CD8-positive, alpha-beta memory T cell (primary cell): ENCODE data around the gene OR51V1. TPM values are rescaled to one million over a fixed set of nuclear protein-coding genes. Genes with fewer than 3 reads are reported as not detected.
"Not testable (repeated sequence)": the region's sequence is repeated elsewhere in the genome, so short reads cannot be mapped to it uniquely, and the experiment has no call there.

Experiments used
- CTCF ChIA-PET: fragments of 350-600 bp; sonication (Branson Sonifier 250); formaldehyde crosslinking; loops from one replicate; lab custom pipeline; 2021; ENCODE audit warnings: antibody characterized with exemption; lab: Charles Lee
- POLR2A ChIA-PET: fragments of 350-600 bp; sonication (Branson Sonifier 250); formaldehyde crosslinking; loops from one replicate; lab custom pipeline; 2021; ENCODE audit warnings: antibody characterized with exemption; lab: Charles Lee
- DNase-seq, 5 donors: peaks; one replicate each; pipeline versions ENCODE4 v3.0.0 to v3.0.0-alpha.2; 2020 to 2022; ENCODE audit warnings: mixed read lengths in 1 of 5
- H3K27ac ChIP-seq: one replicate; pipeline ENCODE4 v1.7.0; 2013; ENCODE audit warnings: low read depth, mild to moderate bottlenecking, low read length, moderate library complexity
- H3K27me3 ChIP-seq: 2 replicates; pipeline ENCODE4 v1.7.0; 2013; ENCODE audit warnings: low read length, mild to moderate bottlenecking; ENCODE audit not compliant: insufficient read depth, poor library complexity, severe bottlenecking
- H3K36me3 ChIP-seq: 2 replicates; pipeline ENCODE4 v1.7.0; 2013; ENCODE audit warnings: mild to moderate bottlenecking, low read length, moderate library complexity; ENCODE audit not compliant: insufficient read depth
- H3K4me1 ChIP-seq: 2 replicates; pipeline ENCODE4 v1.7.0; 2013; ENCODE audit warnings: mild to moderate bottlenecking, low read length, moderate library complexity; ENCODE audit not compliant: insufficient read depth
- H3K4me3 ChIP-seq: 2 replicates; pipeline ENCODE4 v1.7.0; 2013; ENCODE audit warnings: mild to moderate bottlenecking, low read length
- H3K9me3 ChIP-seq: 2 replicates; pipeline ENCODE4 v1.7.0; 2013; ENCODE audit warnings: mild to moderate bottlenecking, low read length
- H3K27ac Mint-ChIP-seq, 8 donors: one replicate each; pipeline ENCODE4 v1.8.0; 2020 to 2021; ENCODE audit warnings: mixed read lengths in 8 of 8, mild to moderate bottlenecking in 6 of 8, inconsistent platforms in 3 of 8, moderate library complexity in 3 of 8
- H3K27me3 Mint-ChIP-seq, 2 donors: one replicate each; pipeline ENCODE4 v1.8.0; 2020 to 2021; ENCODE audit warnings: mixed read lengths in 2 of 2, mild to moderate bottlenecking in 1 of 2, moderate library complexity in 1 of 2
- H3K36me3 Mint-ChIP-seq, 3 donors: one replicate each; pipeline ENCODE4 v1.8.0; 2020 to 2021; ENCODE audit warnings: mixed read lengths in 3 of 3, inconsistent platforms in 1 of 3, mild to moderate bottlenecking in 1 of 3
- H3K4me1 Mint-ChIP-seq, 3 donors: one replicate each; pipeline ENCODE4 v1.8.0; 2020 to 2021; ENCODE audit warnings: mixed read lengths in 3 of 3, inconsistent platforms in 1 of 3, mild to moderate bottlenecking in 1 of 3
- H3K4me3 Mint-ChIP-seq, 7 donors: one replicate each; pipeline ENCODE4 v1.8.0; 2020 to 2021; ENCODE audit warnings: mixed read lengths in 7 of 7, mild to moderate bottlenecking in 6 of 7, moderate library complexity in 4 of 7, inconsistent platforms in 2 of 7
- H3K9me3 Mint-ChIP-seq, 5 donors: one replicate each; pipeline ENCODE4 v1.8.0; 2020 to 2022; ENCODE audit warnings: mixed read lengths in 5 of 5, mild to moderate bottlenecking in 3 of 5, moderate library complexity in 2 of 5, inconsistent platforms in 1 of 5
- polyA plus RNA-seq: library from polyadenylated mRNA; unstranded; fragments of 300-500 nt; fragmentation: Illumina TruSeq; gene quantifications from one replicate; pipeline ENCODE4 v1.2.3, GENCODE V29; 2021
- total RNA-seq, 2 experiments: library from RNA; stranded (reverse); gene quantifications; one replicate each; pipeline ENCODE4 v1.2.3, GENCODE V29; 2021

The OR51V1 gene
- total and polyA plus RNA-seq, 3 experiments from 2014 or later: not detected

- Histone ChIP-seq H3K9me3 (no peaks in the 10 kb centered on the region), H3K27ac (no peak overlapping the region), H3K4me3 (no peak overlapping the region), H3K4me1 (no peaks in the 10 kb centered on the region), H3K36me3 (no peaks in the 10 kb centered on the region), H3K27me3 (no peaks in the 10 kb centered on the region)
- Mint-ChIP-seq H3K27me3 (peaks cover 0 to 3% of the 10 kb centered on the region in 2 donors), H3K27ac (no peak overlapping the region), H3K4me3 (no peak overlapping the region), H3K4me1 (no peaks in the 10 kb centered on the region), H3K9me3 (peaks cover 0 to 4% (median 0%) of the 10 kb centered on the region in 5 donors), H3K36me3 (no peaks in the 10 kb centered on the region)
- ChIA-PET POLR2A (no interaction called here), CTCF (no interaction called here)
- no peak for DNase-seq
Measured at GRCh38 chr11:5178046-5178837, 22.2 kb downstream of the OR51V1 start.

GRCh38 chr11:5174934-5175333 lies 25.5 kb downstream of the OR51V1 start:
- Histone ChIP-seq H3K9me3 (no peaks in the 10 kb centered on the region), H3K27ac (no peak overlapping the region), H3K4me1 (no peaks in the 10 kb centered on the region), H3K4me3 (no peak overlapping the region), H3K36me3 (no peaks in the 10 kb centered on the region), H3K27me3 (no peaks in the 10 kb centered on the region)
- POLR2A ChIA-PET: no interaction called here
- Mint-ChIP-seq H3K4me3 (no peak overlapping the region), H3K4me1 (no peaks in the 10 kb centered on the region), H3K27ac (no peak overlapping the region), H3K36me3 (no peaks in the 10 kb centered on the region), H3K9me3 (peaks cover 0 to 4% (median 0%) of the 10 kb centered on the region in 5 donors), H3K27me3 (peaks cover 0 to 3% of the 10 kb centered on the region in 2 donors)
- no peak for DNase-seq
- CTCF ChIA-PET: no interaction called here

GRCh38 chr11:5171856-5172255 lies 28.6 kb downstream of the OR51V1 start:
- Histone ChIP-seq H3K27me3 (no peaks in the 10 kb centered on the region), H3K27ac (no peak overlapping the region), H3K9me3 (no peaks in the 10 kb centered on the region), H3K4me1 (no peaks in the 10 kb centered on the region), H3K36me3 (no peaks in the 10 kb centered on the region), H3K4me3 (no peak overlapping the region)
- no peak overlapping the region for H3K27ac Mint-ChIP-seq
- no peak overlapping the region for H3K4me3 Mint-ChIP-seq
- no peak for DNase-seq
- POLR2A ChIA-PET: no interaction called here
- CTCF ChIA-PET: no interaction called here
- no peaks in the 10 kb centered on the region for H3K4me1 Mint-ChIP-seq
- no peaks in the 10 kb centered on the region for H3K36me3 Mint-ChIP-seq
- H3K9me3 Mint-ChIP-seq: no peaks in the 10 kb centered on the region
- H3K27me3 Mint-ChIP-seq: no peaks in the 10 kb centered on the region

GRCh38 chr11:5165898-5166297 lies 34.6 kb downstream of the OR51V1 start:
- H3K9me3 Mint-ChIP-seq: not testable (repeated sequence)

GRCh38 chr11:5164807-5165206 lies 35.7 kb downstream of the OR51V1 start:
- H3K36me3 ChIP-seq, H3K9me3 ChIP-seq, H3K4me1 Mint-ChIP-seq, H3K4me3 Mint-ChIP-seq, DNase-seq, H3K27me3 ChIP-seq, H3K27ac Mint-ChIP-seq, H3K27me3 Mint-ChIP-seq, H3K9me3 Mint-ChIP-seq, CTCF ChIA-PET, POLR2A ChIA-PET, H3K4me1 ChIP-seq, H3K36me3 Mint-ChIP-seq, H3K4me3 ChIP-seq, H3K27ac ChIP-seq: not testable (repeated sequence)

More at GRCh38 chr11:5165898-5166297, 34.6 kb downstream of the OR51V1 start:
- H3K36me3 Mint-ChIP-seq, DNase-seq, H3K4me1 ChIP-seq, H3K4me3 Mint-ChIP-seq, H3K4me3 ChIP-seq, H3K9me3 ChIP-seq, CTCF ChIA-PET, H3K4me1 Mint-ChIP-seq, H3K27me3 Mint-ChIP-seq, POLR2A ChIA-PET, H3K27me3 ChIP-seq, H3K36me3 ChIP-seq, H3K27ac ChIP-seq, H3K27ac Mint-ChIP-seq: not testable (repeated sequence)

GRCh38 chr11:5161045-5161444 lies 39.4 kb downstream of the OR51V1 start:
- H3K27ac ChIP-seq, DNase-seq, H3K36me3 Mint-ChIP-seq, H3K4me1 Mint-ChIP-seq, POLR2A ChIA-PET, H3K27ac Mint-ChIP-seq, H3K27me3 ChIP-seq, H3K4me3 ChIP-seq, CTCF ChIA-PET, H3K9me3 ChIP-seq, H3K4me3 Mint-ChIP-seq, H3K4me1 ChIP-seq, H3K36me3 ChIP-seq, H3K27me3 Mint-ChIP-seq: not testable (repeated sequence)
- H3K9me3 Mint-ChIP-seq: peaks cover 0 to 14% (median 0%) of the 10 kb centered on the region in 5 donors

GRCh38 chr11:5160217-5160616 lies 40.3 kb downstream of the OR51V1 start:
- H3K27ac ChIP-seq, H3K36me3 ChIP-seq, H3K36me3 Mint-ChIP-seq, POLR2A ChIA-PET, DNase-seq, H3K27me3 Mint-ChIP-seq, H3K4me3 ChIP-seq, CTCF ChIA-PET, H3K27ac Mint-ChIP-seq, H3K4me1 ChIP-seq, H3K27me3 ChIP-seq, H3K4me3 Mint-ChIP-seq, H3K9me3 ChIP-seq, H3K4me1 Mint-ChIP-seq: not testable (repeated sequence)
- peaks cover 0 to 14% (median 0%) of the 10 kb centered on the region in 5 donors for H3K9me3 Mint-ChIP-seq

- H3K27ac Mint-ChIP-seq: no peak overlapping the region
- ChIA-PET CTCF (no interaction called here), POLR2A (no interaction called here)
- Histone ChIP-seq H3K27me3 (no peaks in the 10 kb centered on the region), H3K27ac (no peak overlapping the region), H3K9me3 (no peaks in the 10 kb centered on the region), H3K4me3 (no peak overlapping the region), H3K36me3 (no peaks in the 10 kb centered on the region), H3K4me1 (no peaks in the 10 kb centered on the region)
- DNase-seq: no peak
- no peaks in the 10 kb centered on the region for H3K4me1 Mint-ChIP-seq
- H3K36me3 Mint-ChIP-seq: no peaks in the 10 kb centered on the region
- no peak overlapping the region for H3K4me3 Mint-ChIP-seq
- peaks cover 0 to 7% of the 10 kb centered on the region in 2 donors for H3K27me3 Mint-ChIP-seq
- peaks cover 0 to 14% (median 0%) of the 10 kb centered on the region in 5 donors for H3K9me3 Mint-ChIP-seq
Measured at GRCh38 chr11:5159806-5160205, 40.7 kb downstream of the OR51V1 start.
